Brain microvascular endothelial cell (primary cell): ENCODE data around the gene RNF169.
"Not testable (repeated sequence)": the region's sequence is repeated elsewhere in the genome, so short reads cannot be mapped to it uniquely, and the experiment has no call there.

Source experiments
- DNase-seq: peaks from one replicate; pipeline ENCODE4 v3.0.0-alpha.2; 2020
- H3K27ac ChIP-seq: fragments of 250-450 bp; sonication (Bioruptor Pico); 2 replicates; pipeline ENCODE4 v1.5.1; 2020; ENCODE audit warnings: mild to moderate bottlenecking, moderate library complexity
- H3K27me3 ChIP-seq: fragments of 250-450 bp; sonication (Bioruptor Pico); replicated peaks from 2 replicates; pipeline ENCODE4 v1.5.1; 2020; ENCODE audit warnings: mild to moderate bottlenecking
- H3K36me3 ChIP-seq: fragments of 250-450 bp; sonication (Bioruptor Pico); replicated peaks from 2 replicates; pipeline ENCODE4 v1.5.1; 2020; ENCODE audit warnings: mild to moderate bottlenecking
- H3K4me3 ChIP-seq: 2 replicates; pipeline ENCODE4 v1.5.1; 2011; ENCODE audit warnings: low read depth, mild to moderate bottlenecking, control low read depth, low read length, moderate library complexity
- CTCF ChIP-seq: IDR thresholded peaks from 2 replicates; pipeline ENCODE4 v1.5.1; 2011; ENCODE audit warnings: low read depth, mild to moderate bottlenecking, moderate library complexity, low read length, control low read depth, inconsistent platforms; ENCODE audit errors: missing control alignments
- in situ Hi-C: cut with HindIII; loops from 2 replicates; pipeline ENCODE4 v1.10.0; 2017; ENCODE audit warnings: low sequenced_read_pairs, low pct_ligation_motif_present

RNF169 gene

GRCh38 chr11:74824285-74824982, 75.8 kb downstream of the RNF169 start:
- H3K36me3 ChIP-seq, result no peaks in the 10 kb centered on the region
- no peak overlapping the region for H3K27ac ChIP-seq
- in situ Hi-C loops, result no loop called here
- DNase-seq, result no peak
- H3K4me3 ChIP-seq, result no peak overlapping the region
- no peak for TF ChIP-seq CTCF
- no peaks in the 10 kb centered on the region for H3K27me3 ChIP-seq

- DNase-seq, in situ Hi-C loops, H3K4me3 ChIP-seq, H3K27me3 ChIP-seq, H3K27ac ChIP-seq, H3K36me3 ChIP-seq: not testable (repeated sequence)
Observed at GRCh38 chr11:74825596-74825995, 76.9 kb downstream of the RNF169 start.

- TF ChIP-seq CTCF, result no peak
- Histone ChIP-seq H3K4me3 (no peak overlapping the region), H3K27me3 (no peaks in the 10 kb centered on the region), H3K36me3 (no peaks in the 10 kb centered on the region), H3K27ac (no peak overlapping the region)
- DNase-seq, result no peak
- in situ Hi-C loops, result no loop called here
Observed at GRCh38 chr11:74826901-74827300, 78.3 kb downstream of the RNF169 start.

GRCh38 chr11:74837191-74837590, 88.5 kb downstream of the RNF169 start:
- in situ Hi-C loops, result no loop called here
- Histone ChIP-seq H3K4me3 (no peak overlapping the region), H3K27me3 (no peaks in the 10 kb centered on the region), H3K36me3 (peaks cover 24% of the 10 kb centered on the region), H3K27ac (no peak overlapping the region)
- TF ChIP-seq CTCF, result no peak
- no peak for DNase-seq

- Histone ChIP-seq H3K27ac (no peak overlapping the region), H3K36me3 (peaks cover 33% of the 10 kb centered on the region), H3K4me3 (no peak overlapping the region), H3K27me3 (no peaks in the 10 kb centered on the region)
- no peak for TF ChIP-seq CTCF
- in situ Hi-C loops, result no loop called here
- no peak for DNase-seq
Observed at GRCh38 chr11:74838188-74838587, 89.5 kb downstream of the RNF169 start.

GRCh38 chr11:74839446-74839845, 90.8 kb downstream of the RNF169 start:
- TF ChIP-seq CTCF, result no peak
- in situ Hi-C loops, result no loop called here
- no peak for DNase-seq
- H3K27ac ChIP-seq, result no peak overlapping the region
- no peaks in the 10 kb centered on the region for H3K27me3 ChIP-seq
- H3K4me3 ChIP-seq, result no peak overlapping the region
- peaks cover 38% of the 10 kb centered on the region for H3K36me3 ChIP-seq
